Activated gamma-delta T cell (primary cell): ENCODE results near the gene MAML3.

Experiments used
- DNase-seq: peaks from one replicate; lab custom pipeline; 2025; lab: John Stamatoyannopoulos, UW

MAML3 gene

DNA sequence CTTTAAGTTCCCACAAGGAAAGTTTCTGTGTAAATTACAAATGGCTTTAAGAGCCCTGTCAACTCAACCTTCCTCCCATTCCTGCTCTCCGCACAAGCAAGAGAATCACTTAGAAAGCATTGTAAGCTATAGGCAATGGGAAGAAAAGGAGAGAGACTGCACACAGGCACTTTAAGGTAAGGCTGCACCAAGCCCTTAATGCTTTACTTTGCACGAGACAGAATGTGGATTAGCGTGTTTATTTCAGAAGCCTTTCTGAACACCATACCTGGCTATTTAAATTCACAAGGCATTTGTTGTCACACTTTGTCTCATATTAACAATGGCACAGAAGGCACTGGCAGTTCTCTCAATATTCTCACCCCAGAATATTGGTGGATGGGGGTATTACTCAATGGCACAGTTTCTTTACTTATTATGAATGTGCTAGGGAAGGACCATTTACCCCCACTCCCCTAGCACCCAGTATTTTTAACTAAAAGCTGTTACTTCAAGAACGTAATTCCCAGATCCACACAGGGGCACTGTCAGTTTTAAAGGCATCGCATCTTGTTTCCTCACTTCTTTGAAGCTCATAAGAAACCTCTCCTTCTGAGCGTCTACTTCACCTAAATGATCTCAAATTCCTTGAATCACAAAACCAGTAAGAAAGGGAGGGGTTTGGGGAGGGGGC is 150.0 kb downstream of the MAML3 start:
- no peak for DNase-seq

DNA sequence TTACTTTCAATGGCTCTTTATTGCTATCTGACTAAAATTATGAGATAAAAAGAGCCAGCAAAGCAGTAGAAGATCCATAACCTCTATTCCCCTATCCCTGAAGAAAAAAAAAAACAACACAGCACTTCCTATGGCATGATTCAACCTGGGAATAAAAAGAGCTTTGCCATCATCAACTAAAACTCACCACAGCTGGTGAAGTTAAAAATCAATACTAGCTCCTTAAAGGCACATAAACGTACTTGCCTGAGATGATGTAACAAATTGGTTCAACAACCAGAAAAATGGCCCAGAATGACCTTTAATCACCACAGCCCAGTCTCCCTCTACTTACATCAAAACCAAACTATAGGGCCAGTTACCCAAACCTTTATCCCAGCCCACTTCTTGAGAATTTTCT is 153.8 kb downstream of the MAML3 start:
- DNase-seq: no peak

DNA sequence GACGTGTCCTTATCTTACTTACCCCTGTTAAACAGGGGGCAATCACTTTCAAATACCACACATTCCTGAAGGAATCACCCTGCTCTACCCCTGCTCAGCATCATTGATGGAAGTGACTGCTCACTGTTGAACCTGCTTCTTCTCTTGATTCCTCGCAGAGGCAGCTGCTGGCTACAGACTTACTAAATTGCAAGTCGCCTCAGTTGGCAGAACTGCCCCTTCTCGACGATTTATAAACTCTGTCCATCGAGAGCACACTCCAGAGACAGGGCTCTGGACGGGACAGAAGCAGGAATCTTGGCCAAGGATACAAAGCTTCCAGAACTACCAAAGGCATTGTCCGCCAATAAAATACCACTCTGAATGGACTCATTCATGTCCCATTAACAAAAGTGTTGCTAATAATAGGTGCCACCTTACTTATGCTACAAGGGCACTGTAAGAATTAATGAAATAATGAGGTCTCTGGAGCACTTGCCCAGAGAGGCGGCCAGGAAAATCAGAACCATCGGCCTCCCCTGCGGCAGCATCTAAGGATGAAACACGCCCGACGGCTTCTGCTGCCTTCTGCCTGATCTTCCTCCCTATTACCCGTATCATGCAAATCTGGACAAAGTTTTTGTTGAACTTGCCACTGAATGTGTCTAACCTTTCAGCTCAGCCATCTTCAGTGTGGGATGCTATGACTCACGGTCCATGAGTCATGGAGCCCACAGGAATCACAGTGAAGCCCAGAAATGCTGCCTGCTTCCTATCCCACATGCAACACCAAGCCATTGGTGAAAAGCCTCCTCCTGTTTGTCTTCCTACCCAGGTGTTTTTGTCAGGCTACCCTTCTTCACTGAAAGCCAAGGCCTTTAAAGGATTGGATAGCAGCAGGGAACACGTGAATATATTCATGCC is 164.9 kb downstream of the MAML3 start:
- no peak for DNase-seq

DNA sequence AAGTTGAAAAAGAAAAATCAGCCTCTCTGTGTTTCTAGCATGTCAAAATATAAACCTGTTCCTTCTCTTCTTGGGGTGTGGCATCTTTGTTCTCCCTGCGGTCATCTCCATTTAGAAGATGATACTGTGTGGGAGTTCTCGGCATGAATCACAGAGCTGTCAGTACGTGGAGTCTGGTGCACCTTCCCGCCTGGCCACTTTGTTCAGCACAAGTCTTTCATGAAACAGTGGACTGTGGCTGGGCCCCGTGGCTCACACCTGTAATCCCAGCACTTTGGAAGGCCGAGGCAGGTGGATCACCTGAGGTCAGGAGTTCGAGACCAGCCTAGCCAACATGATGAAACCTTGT is 166.5 kb downstream of the MAML3 start:
- DNase-seq: no peak

DNA sequence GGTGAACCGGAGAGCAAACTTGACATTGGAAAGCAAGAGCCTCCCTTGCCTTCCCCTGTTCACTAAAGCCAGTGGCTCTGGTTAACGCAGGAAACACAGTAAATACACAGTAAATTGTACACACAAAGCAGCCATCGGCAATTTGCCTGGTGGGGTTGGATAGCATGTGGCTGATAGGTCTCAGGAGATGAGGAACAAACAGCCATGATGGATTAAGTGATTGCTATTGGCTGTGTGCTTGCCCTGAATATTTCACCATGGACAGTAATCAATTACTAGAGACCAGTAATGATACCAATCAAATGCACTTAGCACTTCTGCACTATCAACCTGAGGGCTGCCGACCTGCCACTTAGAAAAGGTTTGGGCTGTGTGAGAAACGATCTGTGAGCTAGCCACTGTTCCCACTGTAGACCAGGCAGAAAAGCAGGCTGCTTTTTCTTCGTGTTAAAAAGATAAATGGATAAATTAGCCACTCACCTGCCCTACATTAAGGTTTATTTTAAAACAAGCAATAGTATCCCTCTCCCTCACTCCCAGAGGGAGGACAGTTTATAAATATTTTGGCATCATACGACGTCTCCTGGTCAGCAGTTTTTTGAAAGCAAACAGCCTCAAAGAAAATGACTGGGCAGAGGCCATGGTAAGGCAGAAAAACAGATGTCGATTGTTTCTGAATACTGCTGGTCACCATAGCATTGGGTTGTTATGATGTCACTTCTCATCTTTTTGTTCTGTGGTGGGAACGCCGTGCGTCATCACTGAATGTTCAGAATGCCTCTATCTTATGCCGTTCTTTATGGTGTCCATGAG is 167.1 kb downstream of the MAML3 start:
- DNase-seq: no peak

DNA sequence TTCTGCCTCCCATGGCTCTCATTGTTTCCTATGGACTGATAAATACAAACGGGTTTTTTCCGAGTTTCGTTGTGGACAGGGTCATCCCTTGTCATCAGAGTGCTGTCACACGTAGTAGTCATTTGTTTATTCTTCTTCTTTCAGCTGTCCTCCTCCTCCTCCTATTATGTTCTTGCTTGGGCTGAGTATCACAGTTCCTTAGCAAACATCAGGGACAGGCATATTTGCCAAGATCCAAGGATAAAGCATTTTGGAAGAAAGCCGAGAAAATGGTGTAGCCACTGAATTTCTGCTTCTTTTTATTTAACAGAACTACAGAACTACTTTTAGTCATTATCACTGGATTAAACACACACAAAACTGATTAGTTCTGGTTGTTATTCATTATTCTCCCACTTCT is 167.9 kb downstream of the MAML3 start:
- DNase-seq: no peak

DNA sequence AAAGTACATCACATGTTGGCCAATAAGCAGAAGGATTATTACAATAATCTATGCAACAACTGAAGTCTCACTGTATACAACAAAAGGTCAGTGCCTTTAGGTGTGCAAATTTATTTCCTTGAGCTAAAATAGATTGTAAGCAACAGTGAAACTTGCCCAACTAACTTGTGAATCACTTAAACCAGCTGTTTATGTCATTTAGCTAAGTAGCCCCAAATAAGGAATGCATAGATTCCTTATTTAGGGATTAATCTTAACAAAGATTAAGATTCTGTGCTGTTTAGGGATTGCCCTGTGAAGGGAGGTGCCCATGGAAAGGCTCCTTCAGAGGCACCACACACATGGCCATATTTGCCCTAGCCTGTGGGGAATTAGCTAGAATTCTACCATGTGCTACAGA is 168.6 kb downstream of the MAML3 start:
- no peak for DNase-seq

DNA sequence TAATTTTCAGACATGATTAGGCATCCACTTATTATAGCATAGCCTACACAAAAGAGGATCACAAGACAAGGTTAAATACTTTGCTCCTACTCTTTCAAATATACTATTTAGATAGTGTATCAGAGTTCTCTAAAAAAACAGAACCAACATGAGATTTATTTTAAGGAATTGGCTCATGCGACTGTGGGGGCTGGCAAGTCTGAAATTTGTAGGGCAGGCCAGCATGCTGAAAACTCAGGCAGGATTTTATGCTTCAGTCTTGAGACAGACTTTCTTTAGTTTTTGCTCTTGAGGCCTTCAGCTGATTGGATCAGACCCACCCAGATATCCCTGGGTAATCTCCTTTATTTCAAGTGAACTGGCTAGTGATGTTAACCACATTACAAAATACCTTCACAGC is 169.5 kb downstream of the MAML3 start:
- DNase-seq: no peak

DNA sequence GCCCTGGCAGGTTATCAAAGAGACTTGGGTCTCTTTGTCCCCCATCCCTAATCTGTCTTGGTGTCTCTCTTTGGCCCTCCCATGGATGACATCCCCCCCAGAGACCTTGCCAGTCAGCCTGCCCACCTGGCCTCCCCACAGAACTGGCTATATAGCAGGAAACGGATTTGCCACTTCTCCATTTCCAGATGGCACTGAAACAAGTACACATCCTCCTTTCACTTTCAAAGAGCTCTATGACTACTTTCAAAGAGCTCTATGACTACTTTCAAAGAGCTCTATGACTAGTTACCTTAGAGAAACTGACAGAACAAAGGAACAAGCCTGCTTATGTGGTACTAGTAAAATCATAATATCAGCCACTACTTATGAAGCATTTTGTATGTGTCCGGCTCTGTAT is 175.3 kb downstream of the MAML3 start:
- DNase-seq: no peak

DNA sequence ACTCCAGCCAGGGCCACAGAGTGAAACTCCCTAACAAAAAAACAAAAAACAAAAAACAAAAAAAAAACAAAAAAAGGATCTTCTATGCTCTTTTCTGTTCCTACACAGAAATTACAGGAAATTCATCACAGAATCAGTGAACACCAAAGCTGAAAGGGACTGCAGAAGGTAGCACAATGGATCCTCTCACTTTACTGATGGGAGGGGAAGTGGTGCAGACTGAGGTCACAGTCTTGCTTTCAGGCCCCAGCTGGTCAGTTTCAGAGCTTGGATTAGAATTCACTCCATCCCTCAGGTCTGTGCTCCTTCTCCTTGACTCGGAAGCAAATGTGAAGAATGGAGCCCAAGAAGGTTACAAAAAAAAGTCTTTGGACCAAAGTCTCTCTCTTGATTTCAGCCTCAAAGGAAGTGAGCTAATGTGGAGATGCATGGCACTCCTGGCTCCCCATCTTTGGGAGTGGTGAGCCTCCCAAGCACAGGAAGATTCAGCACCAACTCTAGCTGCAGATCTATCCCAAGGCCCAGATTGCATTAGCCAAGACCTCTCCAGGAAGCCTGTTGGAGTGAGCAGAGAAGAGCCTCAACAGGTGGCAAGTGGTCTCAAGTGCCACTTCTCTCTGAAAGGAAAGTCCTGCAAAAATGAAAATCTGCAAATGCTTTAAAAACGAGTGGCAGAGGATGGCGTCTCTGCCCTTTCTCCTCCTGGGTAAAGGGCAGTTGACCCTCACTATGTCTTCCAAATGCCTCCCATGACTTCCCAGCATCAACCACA is 176.0 kb downstream of the MAML3 start:
- no peak for DNase-seq

DNA sequence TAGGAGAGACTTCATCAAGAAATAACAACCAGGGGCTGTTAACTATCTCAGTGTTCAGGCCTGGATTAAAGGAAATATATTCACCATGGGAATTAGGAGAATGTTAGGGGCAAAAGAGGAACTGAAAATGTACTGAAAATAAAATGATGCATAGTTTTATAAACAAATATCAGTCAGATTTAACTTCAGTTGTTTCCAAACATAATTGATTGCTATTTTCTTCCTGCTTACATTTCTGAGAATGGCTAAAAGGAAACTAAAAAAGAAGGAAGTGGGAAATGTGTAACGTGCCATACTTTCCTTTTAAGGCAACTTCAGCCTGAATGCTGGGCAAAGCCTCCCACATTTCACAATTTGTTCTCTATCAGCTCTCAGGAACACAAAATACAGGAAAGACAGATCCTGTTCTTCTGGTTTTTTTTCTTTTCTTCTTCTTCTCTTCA is 178.1 kb downstream of the MAML3 start:
- no peak for DNase-seq

DNA sequence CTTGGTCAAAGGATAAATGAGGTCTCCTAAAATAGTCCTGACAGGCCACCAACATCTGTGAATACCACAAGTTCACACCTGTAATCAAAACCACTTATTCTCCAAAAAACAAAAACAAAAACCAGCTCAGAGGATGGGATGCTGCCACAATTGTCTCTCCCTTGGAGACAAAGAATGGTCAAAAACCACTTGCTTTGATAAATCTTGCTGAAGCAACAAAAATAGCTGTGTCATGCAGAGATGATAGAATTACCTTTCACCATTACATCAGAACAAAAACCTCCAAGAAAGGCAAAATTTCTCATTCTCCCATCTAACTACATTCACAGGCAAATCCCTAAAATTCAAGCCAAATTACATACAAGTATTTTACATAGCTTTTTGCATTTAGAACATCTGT is 180.4 kb downstream of the MAML3 start:
- no peak for DNase-seq

DNA sequence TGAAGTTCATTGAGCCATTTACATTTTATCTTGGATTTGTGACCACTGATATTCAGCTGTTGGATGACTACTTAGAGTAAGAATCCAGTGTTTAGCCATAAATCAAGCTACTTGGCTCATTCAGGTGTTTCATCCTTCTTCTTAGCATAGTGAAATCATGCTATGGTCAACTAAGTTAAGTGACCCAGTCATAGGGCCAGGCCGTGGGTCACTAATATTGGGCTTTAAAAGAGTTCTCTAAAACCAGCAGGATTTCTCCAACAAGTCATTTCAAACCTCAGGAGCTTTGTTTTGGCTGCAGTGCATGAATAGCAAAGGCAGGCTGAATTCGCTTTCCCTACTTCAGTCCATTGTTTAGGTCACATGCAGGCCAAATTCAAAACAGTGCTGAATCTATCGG is 181.0 kb downstream of the MAML3 start:
- DNase-seq: no peak

DNA sequence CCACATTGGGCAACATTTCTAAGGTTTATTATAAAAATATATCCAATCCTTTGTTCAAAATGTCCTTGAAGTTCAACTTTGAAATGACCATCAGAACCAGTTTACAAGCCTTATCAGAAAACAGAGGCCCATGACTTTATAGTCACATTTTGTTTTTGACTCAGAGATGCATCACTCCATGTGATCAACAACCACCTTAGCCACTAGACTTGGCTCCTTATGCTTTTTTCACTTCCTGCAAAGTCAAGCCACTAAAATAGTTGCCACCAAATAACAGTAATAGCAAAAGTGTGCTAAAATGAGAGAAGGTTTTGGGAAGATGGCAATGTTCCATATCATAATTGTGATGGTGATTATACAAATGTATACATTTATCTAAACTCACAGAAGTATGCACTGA is 181.7 kb downstream of the MAML3 start:
- no peak for DNase-seq

DNA sequence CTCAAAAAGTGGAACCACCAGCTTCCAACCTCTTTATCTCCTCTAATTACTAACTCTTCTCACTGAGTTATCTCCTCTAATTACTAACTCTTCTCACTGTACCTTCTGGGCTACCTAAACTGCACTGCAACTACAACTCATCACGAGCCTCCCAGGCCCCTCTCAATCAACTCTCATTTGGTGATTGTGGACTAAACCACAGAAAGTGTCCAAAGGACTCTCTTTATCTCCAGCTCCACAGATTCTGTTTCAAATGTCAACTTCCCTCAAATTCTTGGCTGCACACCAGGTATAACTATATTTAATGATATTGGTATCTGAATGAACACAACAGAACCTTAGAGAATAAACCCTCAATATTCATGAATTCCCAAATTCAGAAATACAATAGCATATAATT is 182.9 kb downstream of the MAML3 start:
- DNase-seq: no peak

DNA sequence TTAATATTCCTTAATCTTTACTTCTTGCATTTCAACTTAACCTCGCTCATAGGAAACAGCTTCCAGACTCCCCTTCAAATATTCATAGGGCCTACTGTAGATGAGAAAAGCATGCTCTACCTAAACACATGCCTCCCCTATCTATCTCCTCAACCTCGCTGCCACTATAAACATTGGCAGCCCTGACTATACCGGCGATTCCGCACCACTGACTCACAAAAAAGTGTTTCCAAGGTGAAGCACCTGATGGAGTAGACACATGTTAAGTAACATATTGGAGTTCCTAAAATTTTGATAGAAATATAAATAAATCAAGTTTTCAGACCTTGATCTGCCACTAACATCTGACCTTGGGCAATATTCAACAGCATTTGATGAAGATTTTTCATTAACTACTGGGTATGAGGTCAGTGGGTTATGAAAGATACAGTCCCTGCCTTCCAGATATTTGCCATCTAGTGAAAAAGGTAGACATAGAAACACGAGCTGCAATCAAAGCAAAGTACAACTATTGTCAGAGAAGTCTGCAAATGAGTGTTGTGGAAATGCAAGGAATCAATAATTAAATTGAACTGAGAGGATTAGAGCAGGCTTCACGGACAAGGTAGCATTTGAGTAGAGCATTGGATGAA is 184.2 kb downstream of the MAML3 start:
- no peak for DNase-seq

DNA sequence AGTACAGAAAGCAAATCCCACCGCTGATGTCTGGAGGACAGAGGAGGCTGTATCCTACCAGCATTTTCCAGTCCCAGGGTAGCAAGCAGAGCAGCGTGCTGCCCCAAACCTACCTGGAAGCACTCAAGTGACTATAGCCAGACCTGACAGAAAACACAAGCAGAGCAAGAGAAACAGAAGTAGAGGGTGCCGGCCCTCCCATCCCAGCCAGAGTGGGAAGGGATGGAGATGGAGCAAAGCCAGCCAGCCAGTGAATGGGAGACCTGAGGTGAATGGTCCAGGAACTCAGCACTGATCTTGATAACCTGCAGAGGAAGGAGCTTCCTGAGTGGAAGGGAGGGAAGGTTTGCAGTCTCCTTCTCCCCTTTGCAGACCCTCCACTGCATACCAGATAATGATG is 185.2 kb downstream of the MAML3 start:
- DNase-seq: no peak

DNA sequence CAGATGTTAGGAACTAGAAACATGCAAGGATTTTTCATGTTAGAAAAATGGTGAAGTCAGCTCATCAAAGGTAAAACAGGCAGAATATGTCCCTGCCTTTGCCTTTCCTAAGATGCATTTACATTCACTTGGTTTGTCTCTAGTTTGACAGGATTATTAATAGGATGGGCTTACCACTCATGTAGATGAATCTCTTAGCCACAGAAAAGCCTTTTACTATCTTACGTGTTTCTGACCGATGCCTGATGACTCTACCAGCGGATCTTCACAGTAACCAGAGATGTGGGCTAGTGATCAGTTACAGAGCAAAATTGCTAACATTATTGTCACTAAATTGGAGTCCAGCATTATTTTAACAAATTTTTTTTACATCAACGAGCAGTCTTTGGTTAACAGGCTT is 187.6 kb downstream of the MAML3 start:
- no peak for DNase-seq

DNA sequence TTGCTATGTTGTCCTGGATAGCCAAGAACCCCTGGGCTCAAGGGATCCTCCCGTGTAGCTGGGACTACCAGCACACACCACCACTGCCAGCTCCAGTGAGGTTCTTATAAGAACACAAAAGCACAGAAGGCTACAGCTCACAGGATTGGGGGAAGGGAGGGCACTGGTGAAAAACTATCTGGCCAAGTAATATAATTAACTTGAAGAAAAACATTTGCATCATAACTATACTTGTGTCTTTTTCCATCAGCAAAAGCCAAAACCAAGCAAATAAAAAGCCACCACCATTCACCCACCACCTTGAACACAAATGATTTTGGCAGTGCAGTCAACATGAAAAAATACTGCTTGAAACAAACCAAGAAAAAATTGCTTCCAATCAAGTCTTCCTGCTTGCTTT is 188.2 kb downstream of the MAML3 start:
- DNase-seq: no peak

DNA sequence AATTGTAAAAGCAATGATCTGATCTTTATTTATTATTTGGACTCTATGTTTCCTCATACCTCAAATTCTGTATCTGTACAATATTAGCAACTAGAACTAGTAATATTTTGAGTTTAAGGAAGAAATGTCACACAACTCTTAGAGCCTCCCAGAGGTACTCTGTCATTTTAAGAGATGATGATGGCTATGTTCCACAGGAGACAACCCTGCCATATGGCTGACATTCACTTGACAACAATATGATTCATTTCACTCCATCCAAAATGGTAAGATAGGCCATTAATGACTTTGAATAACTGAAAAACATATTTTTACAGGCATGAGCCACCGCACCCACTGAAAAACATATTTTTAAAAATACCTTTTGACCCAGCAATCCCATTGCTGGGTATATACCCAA is 190.3 kb downstream of the MAML3 start:
- no peak for DNase-seq

DNA sequence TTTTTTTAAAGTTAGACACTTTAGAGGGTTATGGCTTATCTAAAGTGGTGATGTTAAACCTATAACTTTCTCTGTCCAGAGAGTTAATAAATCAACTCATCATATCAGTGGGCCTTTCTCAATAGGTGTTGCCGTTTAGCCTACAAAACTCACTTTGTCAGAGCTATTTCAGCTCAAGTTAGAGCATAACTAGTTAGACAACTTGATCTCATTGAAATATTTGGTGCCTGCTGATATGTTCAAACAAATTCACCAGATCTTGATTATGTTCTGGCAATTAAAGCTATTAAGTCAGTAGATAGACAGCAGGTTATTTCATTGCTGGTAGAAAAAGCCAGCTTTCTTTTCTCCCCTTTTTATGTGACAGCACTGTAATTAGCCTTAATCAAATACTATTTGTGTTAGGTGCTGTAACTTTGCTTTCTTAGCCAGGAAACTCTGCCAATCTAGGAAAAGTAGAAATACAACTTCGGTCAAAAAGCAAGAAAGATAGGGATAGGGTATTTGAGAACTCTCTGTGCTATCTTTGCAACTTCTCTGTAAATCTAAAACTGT is 191.8 kb downstream of the MAML3 start:
- no peak for DNase-seq
